Middle frontal gyrus (tissue), 1 donor: ENCODE results near the gene EIF4G1.
A peak's percentile ranks its signal among the peaks of the same experiment; 100 is the strongest.
"Not testable (repeated sequence)": the region's sequence is repeated elsewhere in the genome, so short reads cannot be mapped to it uniquely, and the experiment has no call there.

Source experiments
- DNase-seq: peaks from one replicate; pipeline ENCODE4 v3.0.0-alpha.2; 2015; ENCODE audit warnings: low spot score; ENCODE audit errors: extremely low spot score

The EIF4G1 gene, protein sequence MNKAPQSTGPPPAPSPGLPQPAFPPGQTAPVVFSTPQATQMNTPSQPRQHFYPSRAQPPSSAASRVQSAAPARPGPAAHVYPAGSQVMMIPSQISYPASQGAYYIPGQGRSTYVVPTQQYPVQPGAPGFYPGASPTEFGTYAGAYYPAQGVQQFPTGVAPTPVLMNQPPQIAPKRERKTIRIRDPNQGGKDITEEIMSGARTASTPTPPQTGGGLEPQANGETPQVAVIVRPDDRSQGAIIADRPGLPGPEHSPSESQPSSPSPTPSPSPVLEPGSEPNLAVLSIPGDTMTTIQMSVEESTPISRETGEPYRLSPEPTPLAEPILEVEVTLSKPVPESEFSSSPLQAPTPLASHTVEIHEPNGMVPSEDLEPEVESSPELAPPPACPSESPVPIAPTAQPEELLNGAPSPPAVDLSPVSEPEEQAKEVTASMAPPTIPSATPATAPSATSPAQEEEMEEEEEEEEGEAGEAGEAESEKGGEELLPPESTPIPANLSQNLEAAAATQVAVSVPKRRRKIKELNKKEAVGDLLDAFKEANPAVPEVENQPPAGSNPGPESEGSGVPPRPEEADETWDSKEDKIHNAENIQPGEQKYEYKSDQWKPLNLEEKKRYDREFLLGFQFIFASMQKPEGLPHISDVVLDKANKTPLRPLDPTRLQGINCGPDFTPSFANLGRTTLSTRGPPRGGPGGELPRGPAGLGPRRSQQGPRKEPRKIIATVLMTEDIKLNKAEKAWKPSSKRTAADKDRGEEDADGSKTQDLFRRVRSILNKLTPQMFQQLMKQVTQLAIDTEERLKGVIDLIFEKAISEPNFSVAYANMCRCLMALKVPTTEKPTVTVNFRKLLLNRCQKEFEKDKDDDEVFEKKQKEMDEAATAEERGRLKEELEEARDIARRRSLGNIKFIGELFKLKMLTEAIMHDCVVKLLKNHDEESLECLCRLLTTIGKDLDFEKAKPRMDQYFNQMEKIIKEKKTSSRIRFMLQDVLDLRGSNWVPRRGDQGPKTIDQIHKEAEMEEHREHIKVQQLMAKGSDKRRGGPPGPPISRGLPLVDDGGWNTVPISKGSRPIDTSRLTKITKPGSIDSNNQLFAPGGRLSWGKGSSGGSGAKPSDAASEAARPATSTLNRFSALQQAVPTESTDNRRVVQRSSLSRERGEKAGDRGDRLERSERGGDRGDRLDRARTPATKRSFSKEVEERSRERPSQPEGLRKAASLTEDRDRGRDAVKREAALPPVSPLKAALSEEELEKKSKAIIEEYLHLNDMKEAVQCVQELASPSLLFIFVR (N-terminal part only)

GRCh38 chr3:184314363-184314699 is at the start of gene EIF4G1:
TSS of gene EIF4G1 (plus strand) at chr3:184314606. CDS start at chr3:184315797, 1,191 bp downstream.
- peak; percentile 81 for DNase-seq

- not testable (repeated sequence) for DNase-seq
Observed at GRCh38 chr3:184267249-184267648, 47.2 kb upstream of the EIF4G1 start.

GRCh38 chr3:184272269-184272668 is 42.1 kb upstream of the EIF4G1 start:
- DNase-seq, result no peak

DNA sequence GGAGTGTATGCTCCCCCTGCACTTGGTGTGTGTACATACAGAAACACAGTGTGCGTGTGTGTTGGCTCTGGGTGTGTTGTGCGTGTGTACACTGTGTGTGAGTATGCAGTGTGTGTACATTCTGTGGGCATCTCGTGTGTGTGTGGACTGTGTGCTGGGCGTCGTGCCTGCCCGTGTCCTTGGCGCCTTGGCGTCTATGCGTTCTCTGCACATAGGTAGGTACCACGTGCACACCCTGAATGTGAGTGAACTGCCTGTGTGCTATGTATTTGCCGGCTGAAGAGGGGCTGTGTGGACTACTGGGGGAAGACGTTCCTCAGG is 39.1 kb upstream of the EIF4G1 start:
- no peak for DNase-seq

GRCh38 chr3:184275961-184276910 is 38.2 kb upstream of the EIF4G1 start, which contains the start of gene ECE2:
TSS of gene ECE2 (plus strand) at chr3:184276022. CDS start at chr3:184276154, 132 bp downstream.
- no peak for DNase-seq

GRCh38 chr3:184277366-184277765 is 37.0 kb upstream of the EIF4G1 start:
- no peak for DNase-seq

DNA sequence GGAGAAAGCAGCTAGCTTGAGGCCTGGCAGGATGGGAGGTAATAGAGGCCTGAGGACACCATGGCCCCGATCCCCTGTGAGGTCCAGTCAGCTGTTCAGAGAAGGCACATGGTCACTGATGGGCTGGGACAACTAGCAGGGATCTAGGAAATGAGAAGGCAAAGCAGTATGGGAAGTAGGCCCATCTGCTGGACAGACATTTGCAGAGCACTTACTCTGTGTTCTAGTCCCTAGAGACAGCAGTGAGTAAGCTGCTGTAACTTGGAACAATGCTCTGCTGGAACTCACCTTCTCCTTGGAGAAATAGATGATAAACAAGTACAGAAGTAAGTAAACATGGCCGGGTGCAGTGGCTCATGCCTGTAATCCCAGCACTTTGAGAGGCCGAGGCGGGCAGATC is 31.5 kb upstream of the EIF4G1 start:
- DNase-seq, result no peak

GRCh38 chr3:184283681-184284080 is 30.7 kb upstream of the EIF4G1 start:
- no peak for DNase-seq

- DNase-seq, result peak; percentile 56
Observed at GRCh38 chr3:184284696-184285095, 29.7 kb upstream of the EIF4G1 start.

GRCh38 chr3:184289426-184289938 is 24.9 kb upstream of the EIF4G1 start:
- DNase-seq, result no peak

- no peak for DNase-seq
Observed at GRCh38 chr3:184290331-184290730, 24.1 kb upstream of the EIF4G1 start.

DNA sequence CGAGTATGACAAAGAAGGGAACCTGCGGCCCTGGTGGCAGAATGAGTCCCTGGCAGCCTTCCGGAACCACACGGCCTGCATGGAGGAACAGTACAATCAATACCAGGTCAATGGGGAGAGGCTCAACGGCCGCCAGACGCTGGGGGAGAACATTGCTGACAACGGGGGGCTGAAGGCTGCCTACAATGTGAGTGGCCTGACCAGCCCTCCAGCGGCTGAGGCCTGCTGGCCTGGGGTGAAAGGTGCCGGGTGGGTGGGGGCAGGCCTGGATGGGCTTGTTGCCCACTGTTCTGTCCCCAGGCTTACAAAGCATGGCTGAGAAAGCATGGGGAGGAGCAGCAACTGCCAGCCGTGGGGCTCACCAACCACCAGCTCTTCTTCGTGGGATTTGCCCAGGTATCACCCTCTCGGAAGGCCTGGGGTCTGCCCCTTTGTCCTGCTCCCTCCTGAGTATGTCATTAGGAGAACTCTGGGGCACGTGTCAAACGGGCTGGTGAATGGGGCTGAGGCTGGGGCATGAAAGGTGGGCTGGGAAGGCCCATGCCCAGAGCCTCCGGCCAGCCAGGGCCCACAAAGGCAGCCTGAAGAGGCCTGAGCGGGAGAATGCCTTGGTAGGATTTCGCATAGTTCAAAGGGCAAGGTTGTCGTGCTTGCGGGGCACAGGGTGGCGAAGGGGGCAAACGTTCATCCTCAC is 23.2 kb upstream of the EIF4G1 start:
- no peak for DNase-seq

GRCh38 chr3:184291738-184292445 is 22.5 kb upstream of the EIF4G1 start:
- no peak for DNase-seq

DNA sequence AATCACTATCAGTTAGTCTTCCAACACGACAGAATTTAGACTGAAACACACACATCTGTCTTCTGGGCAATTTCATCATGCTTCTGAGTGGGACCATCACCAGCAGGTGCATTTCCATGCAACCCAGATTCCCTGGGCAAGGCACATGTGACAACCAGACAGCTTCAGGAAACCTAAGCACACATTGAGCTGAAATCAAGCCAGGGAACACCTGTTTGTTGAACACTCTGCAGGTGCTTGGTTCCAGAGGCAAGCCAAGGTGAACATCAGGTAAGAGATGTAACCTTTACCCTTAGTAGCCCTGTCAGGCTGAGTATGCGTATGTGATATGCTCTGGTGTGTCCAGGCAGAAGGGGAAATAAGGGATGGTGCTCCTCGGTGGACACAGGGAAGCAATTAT is 18.6 kb upstream of the EIF4G1 start:
- no peak for DNase-seq

- DNase-seq, result no peak
Observed at GRCh38 chr3:184296616-184297015, 17.8 kb upstream of the EIF4G1 start.

- DNase-seq, result peak; percentile 88
Observed at GRCh38 chr3:184298759-184299487, 15.5 kb upstream of the EIF4G1 start, which contains the start of gene PSMD2. TSS of gene PSMD2 (plus strand) at chr3:184299241. CDS start at chr3:184299267, 26 bp downstream.

DNA sequence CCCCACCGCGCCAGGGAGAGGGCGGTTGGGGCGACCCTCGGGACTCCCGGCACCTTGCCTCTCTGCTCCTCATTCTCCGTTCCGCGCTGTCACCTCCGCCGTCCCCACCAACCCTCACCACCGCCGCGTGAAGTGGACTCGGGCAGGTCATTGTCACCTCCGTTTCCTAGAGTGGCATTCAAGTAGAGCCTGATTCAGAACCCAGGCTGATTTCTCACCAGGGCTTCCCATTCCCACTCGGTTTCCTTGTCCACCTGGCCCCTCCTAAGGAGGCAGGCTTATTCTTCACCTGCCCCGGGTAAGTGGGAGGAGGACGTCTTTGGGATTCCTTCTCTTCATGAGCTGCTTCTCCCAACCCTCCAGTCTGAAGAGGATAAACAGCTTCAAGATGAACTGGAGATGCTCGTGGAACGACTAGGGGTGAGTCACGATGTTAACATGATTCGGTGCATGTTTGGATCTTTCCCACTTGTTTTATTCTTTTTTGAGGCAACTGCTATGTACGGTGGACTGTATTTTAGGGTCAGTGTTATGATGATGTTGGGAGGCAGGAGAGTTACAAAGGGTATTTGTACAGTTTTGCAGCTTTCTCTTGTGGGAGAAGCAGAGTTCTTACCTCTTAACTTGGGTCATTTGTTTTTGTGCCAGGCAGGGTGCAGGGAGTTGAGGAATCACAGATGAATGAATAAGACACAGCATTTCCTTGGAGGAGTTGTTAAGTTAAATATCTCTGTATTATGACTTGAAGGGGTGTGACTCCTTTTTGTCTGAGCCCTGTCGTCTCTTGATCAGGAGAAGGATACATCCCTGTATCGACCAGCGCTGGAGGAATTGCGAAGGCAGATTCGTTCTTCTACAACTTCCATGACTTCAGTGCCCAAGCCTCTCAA is 14.7 kb upstream of the EIF4G1 start:
- DNase-seq, result no peak
